K562 (cell line): Measurements from ENCODE around the gene PNPO. TPM values are rescaled to one million over a fixed set of nuclear protein-coding genes. Genes with fewer than 3 reads are reported as not detected.

Experiments
- ETV1 ChIP-seq: fragments of 450-650 bp; conservative IDR thresholded peaks from 2 replicates; pipeline ENCODE4 v1.6.1; 2016; ENCODE audit warnings: missing genetic modification characterization, control low read depth, low read depth, missing compliant biosample characterization
- ETV5 ChIP-seq: sonication (generic); formaldehyde crosslinking; IDR thresholded peaks from 2 replicates; pipeline ENCODE4 v1.4.0; 2020; ENCODE audit warnings: low read depth, mild to moderate bottlenecking, missing genetic modification reagents
- EZH2 ChIP-seq: IDR thresholded peaks from 2 replicates; pipeline ENCODE4 v1.6.1; 2012; ENCODE audit warnings: low read depth, mild to moderate bottlenecking, inconsistent platforms, low read length, borderline replicate concordance
- FOXP4 ChIP-seq: sonication (generic); formaldehyde crosslinking; IDR thresholded peaks from 2 replicates; pipeline ENCODE4 v1.8.0; 2022; ENCODE audit warnings: mild to moderate bottlenecking, missing genetic modification reagents, borderline replicate concordance
- GABPB2 ChIP-seq: fragments of 250-450 bp; sonication (Bioruptor Pico); conservative IDR thresholded peaks from 2 replicates; pipeline ENCODE4 v1.5.1; 2021; ENCODE audit warnings: mild to moderate bottlenecking
- JUND ChIP-seq, 2 experiments: IDR thresholded peaks; 2 replicates in 1 of 2; 3 replicates in 1 of 2; pipeline ENCODE4 v1.6.1; 2011; ENCODE audit warnings: borderline replicate concordance in 2 of 2, low read depth in 2 of 2, low read length in 2 of 2, improper control_type of control experiment in 1 of 2, missing biosample characterization in 1 of 2, missing genetic modification characterization in 1 of 2, missing genetic modification reagents in 1 of 2
- NEUROD1 ChIP-seq: fragments of 150-350 bp; IDR thresholded peaks from 2 replicates; pipeline ENCODE4 v1.6.1; 2014; ENCODE audit warnings: borderline replicate concordance, low read length, low read depth; ENCODE audit not compliant: partially characterized antibody
- PML ChIP-seq: IDR thresholded peaks from 2 replicates; pipeline ENCODE4 v1.6.1; 2012; ENCODE audit warnings: low read length, inconsistent platforms
- RBM34 ChIP-seq: fragments of 200-400 bp; formaldehyde crosslinking; IDR thresholded peaks from 2 replicates; pipeline ENCODE4 v1.6.1; 2018; ENCODE audit warnings: low read length, borderline replicate concordance; ENCODE audit not compliant: insufficient read depth
- RBM39 ChIP-seq: fragments of 200-400 bp; formaldehyde crosslinking; optimal IDR thresholded peaks from 2 replicates; pipeline ENCODE3; 2018; ENCODE audit warnings: low read depth, low read length
- RCOR1 ChIP-seq, 2 experiments: IDR thresholded peaks; 2 replicates each; pipeline ENCODE4 v1.6.1; 2012; ENCODE audit warnings: low read depth in 2 of 2, low read length in 2 of 2, borderline replicate concordance in 1 of 2, improper control_type of control experiment in 1 of 2
- SMARCC2 ChIP-seq: fragments of 450-650 bp; IDR thresholded peaks from 2 replicates; pipeline ENCODE4 v1.6.1; 2017; ENCODE audit warnings: antibody characterized with exemption, moderate library complexity, mild to moderate bottlenecking, low read depth
- SMC3 ChIP-seq: conservative IDR thresholded peaks from 2 replicates; pipeline ENCODE4 v1.6.1; 2011; ENCODE audit warnings: low read depth, low read length, improper control_type of control experiment; ENCODE audit not compliant: insufficient read depth
- SREBF2 ChIP-seq: sonication (generic); formaldehyde crosslinking; IDR thresholded peaks from 2 replicates; pipeline ENCODE4 v1.4.0; 2020; ENCODE audit warnings: mild to moderate bottlenecking, missing genetic modification reagents
- STAT6 ChIP-seq: sonication (generic); formaldehyde crosslinking; IDR thresholded peaks from 2 replicates; pipeline ENCODE4 v1.8.1; 2023; ENCODE audit warnings: mild to moderate bottlenecking, missing genetic modification reagents
- TRIM24 ChIP-seq, 2 experiments: fragments of 450-650 bp; IDR thresholded peaks; 2 replicates each; pipeline ENCODE4 v1.6.1; 2016
- TRIM28 ChIP-seq: fragments of 450-650 bp; IDR thresholded peaks from 2 replicates; pipeline ENCODE4 v1.6.1; 2017
- ZNF589 ChIP-seq: fragments of 200-800 bp; sonication (Bioruptor generic); IDR thresholded peaks from 2 replicates; pipeline ENCODE4 v1.6.1; 2016; ENCODE audit warnings: low read depth, missing genetic modification characterization, missing compliant biosample characterization
- polyA plus RNA-seq, 8 experiments: library from polyadenylated mRNA; depleted of rRNA in 4 of 8; stranded (reverse) in 5 of 8; unstranded in 3 of 8; fragments of >200 nt; fragmentation: Nextera tagmentation in 2 of 8; fragmentation: Illumina TruSeq in 1 of 8; extraction: Ambion mirVana in 2 of 8; extraction: Trizol in 1 of 8; gene quantifications; 2 replicates each; pipeline versions ENCODE4 v1.2.1 to v1.2.3, GENCODE V29; 2011 to 2014; ENCODE audit warnings: inconsistent platforms in 1 of 8, missing spikeins in 1 of 8
- total RNA-seq, 7 experiments: library from RNA; depleted of rRNA in 6 of 7; stranded (reverse); fragments of >200 nt in 6 of 7; fragmentation: Illumina TruSeq in 2 of 7; extraction: Trizol in 2 of 7; gene quantifications; 2 replicates each; pipeline versions ENCODE4 v1.2.1 to v1.2.3, GENCODE V29; 2011 to 2021; ENCODE audit warnings: low replicate concordance in 1 of 7
- TF ChIP-seq, protein P1 (sequence below): fragments of 250-450 bp; sonication (Bioruptor Pico); IDR thresholded peaks from 2 replicates; pipeline ENCODE4 v1.5.0; 2022; ENCODE audit warnings: mild to moderate bottlenecking
- TF ChIP-seq, protein P2 (sequence below): fragments of 450-650 bp; IDR thresholded peaks from 2 replicates; pipeline ENCODE4 v1.6.1; 2017; ENCODE audit warnings: mild to moderate bottlenecking, moderate library complexity

Gene PNPO
- total and polyA plus RNA-seq, 9 of the 15 experiments (the other 6 are each of a cell fraction or from before 2014, with no cell fraction given): 16.6 to 39.0 (median 27.4) TPM

GRCh38 chr17:47949197-47949759, 7.9 kb downstream of the PNPO start (continued):
- TF ChIP-seq, protein P1, sequence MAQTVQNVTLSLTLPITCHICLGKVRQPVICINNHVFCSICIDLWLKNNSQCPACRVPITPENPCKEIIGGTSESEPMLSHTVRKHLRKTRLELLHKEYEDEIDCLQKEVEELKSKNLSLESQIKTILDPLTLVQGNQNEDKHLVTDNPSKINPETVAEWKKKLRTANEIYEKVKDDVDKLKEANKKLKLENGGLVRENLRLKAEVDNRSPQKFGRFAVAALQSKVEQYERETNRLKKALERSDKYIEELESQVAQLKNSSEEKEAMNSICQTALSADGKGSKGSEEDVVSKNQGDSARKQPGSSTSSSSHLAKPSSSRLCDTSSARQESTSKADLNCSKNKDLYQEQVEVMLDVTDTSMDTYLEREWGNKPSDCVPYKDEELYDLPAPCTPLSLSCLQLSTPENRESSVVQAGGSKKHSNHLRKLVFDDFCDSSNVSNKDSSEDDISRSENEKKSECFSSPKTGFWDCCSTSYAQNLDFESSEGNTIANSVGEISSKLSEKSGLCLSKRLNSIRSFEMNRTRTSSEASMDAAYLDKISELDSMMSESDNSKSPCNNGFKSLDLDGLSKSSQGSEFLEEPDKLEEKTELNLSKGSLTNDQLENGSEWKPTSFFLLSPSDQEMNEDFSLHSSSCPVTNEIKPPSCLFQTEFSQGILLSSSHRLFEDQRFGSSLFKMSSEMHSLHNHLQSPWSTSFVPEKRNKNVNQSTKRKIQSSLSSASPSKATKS (CRISPR knock-in tag): no peak
- TF ChIP-seq JUND (IDR thresholded peaks at IDR 0.05; ENCODE audit: borderline replicate concordance, low read depth, low read length) (peak; percentile 41; the same call in 1 of the 2 replicates), JUND (tag; IDR thresholded peaks at IDR 0.05; ENCODE audit: borderline replicate concordance, low read depth, low read length) (peak; percentile 35; the same call in 1 of the 3 replicates), TRIM28 (no peak), FOXP4 (CRISPR knock-in tag) (no peak), RBM34 (no peak), GABPB2 (no peak), STAT6 (CRISPR knock-in tag) (peak; percentile 50; the same call in 1 of the 2 replicates), SREBF2 (CRISPR knock-in tag) (no peak), SMARCC2 (no peak), ZNF589 (CRISPR knock-in tag) (no peak), ETV5 (CRISPR knock-in tag) (peak; percentile 56; the same call in 1 of the 2 replicates), TRIM24 (IDR thresholded peaks at IDR 0.05) (no peak), EZH2 (no peak), RCOR1 (IDR thresholded peaks at IDR 0.05; ENCODE audit: borderline replicate concordance in 1 of 2, low read depth in 2 of 2, low read length in 2 of 2) (peak in 1 of 2 experiments; percentile 47; a peak in 1 of 4 replicates), SMC3 (peak; percentile 77), ETV1 (tag) (peak; percentile 62), PML (no peak), RBM39 (no peak), NEUROD1 (peak; percentile 42)
- TF ChIP-seq, protein P2, sequence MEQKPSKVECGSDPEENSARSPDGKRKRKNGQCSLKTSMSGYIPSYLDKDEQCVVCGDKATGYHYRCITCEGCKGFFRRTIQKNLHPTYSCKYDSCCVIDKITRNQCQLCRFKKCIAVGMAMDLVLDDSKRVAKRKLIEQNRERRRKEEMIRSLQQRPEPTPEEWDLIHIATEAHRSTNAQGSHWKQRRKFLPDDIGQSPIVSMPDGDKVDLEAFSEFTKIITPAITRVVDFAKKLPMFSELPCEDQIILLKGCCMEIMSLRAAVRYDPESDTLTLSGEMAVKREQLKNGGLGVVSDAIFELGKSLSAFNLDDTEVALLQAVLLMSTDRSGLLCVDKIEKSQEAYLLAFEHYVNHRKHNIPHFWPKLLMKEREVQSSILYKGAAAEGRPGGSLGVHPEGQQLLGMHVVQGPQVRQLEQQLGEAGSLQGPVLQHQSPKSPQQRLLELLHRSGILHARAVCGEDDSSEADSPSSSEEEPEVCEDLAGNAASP: no peak
